A673 (cell line): ENCODE results near the gene TNFAIP8. TPM values are rescaled to one million over a fixed set of nuclear protein-coding genes. Genes with fewer than 3 reads are reported as not detected.

ENCODE experiments used
- BruUV-seq: library from RNA; stranded (reverse); fragments of 400-500 nt; replicated peaks from 2 replicates; lab custom pipeline; 2021; lab: Mats Ljungman, UMichigan
- CTCF ChIA-PET: fragments of 300-600 bp; sonication (Branson Sonifier 250); formaldehyde crosslinking; loops from one replicate; lab custom pipeline; 2022; ENCODE audit warnings: antibody characterized with exemption; lab: Charles Lee
- POLR2A ChIA-PET: fragments of 300-600 bp; sonication (Branson Sonifier 250); formaldehyde crosslinking; loops from one replicate; lab custom pipeline; 2022; ENCODE audit warnings: antibody characterized with exemption; ENCODE audit not compliant: low non-redundant PET; lab: Charles Lee
- DNase-seq: peaks from one replicate; pipeline ENCODE4 v3.0.0-alpha.2; 2015; ENCODE audit warnings: low spot score
- H3K27ac ChIP-seq: fragments of 200-600 bp; sonication (generic); 2 replicates; pipeline ENCODE4 v1.5.1; 2016; ENCODE audit warnings: mixed run types, low read depth, mild to moderate bottlenecking, mixed read lengths, antibody characterized with exemption, low read length; ENCODE audit not compliant: poor library complexity, severe bottlenecking
- H3K27me3 ChIP-seq: fragments of 200-600 bp; sonication (generic); replicated peaks from 2 replicates; pipeline ENCODE4 v1.6.1; 2017; ENCODE audit warnings: mixed run types, low read depth, mild to moderate bottlenecking, mixed read lengths, antibody characterized with exemption, low read length; ENCODE audit not compliant: insufficient read depth, poor library complexity
- H3K36me3 ChIP-seq: fragments of 200-600 bp; sonication (generic); 2 replicates; pipeline ENCODE4 v1.6.1; 2016; ENCODE audit warnings: mixed run types, mild to moderate bottlenecking, mixed read lengths, antibody characterized with exemption, low read length; ENCODE audit not compliant: insufficient read depth, poor library complexity, severe bottlenecking
- H3K4me1 ChIP-seq: fragments of 200-600 bp; sonication (generic); 2 replicates; pipeline ENCODE4 v1.6.1; 2017; ENCODE audit warnings: mixed run types, mild to moderate bottlenecking, mixed read lengths, antibody characterized with exemption, low read length; ENCODE audit not compliant: insufficient read depth, poor library complexity, severe bottlenecking
- H3K4me3 ChIP-seq: fragments of 200-600 bp; sonication (generic); 2 replicates; pipeline ENCODE4 v1.5.1; 2016; ENCODE audit warnings: low read depth, mixed run types, mild to moderate bottlenecking, mixed read lengths, low read length; ENCODE audit not compliant: poor library complexity, severe bottlenecking
- H3K9me3 ChIP-seq: fragments of 200-600 bp; sonication (generic); 2 replicates; pipeline ENCODE4 v1.6.1; 2016; ENCODE audit warnings: mixed run types, low read depth, mild to moderate bottlenecking, mixed read lengths, antibody characterized with exemption, low read length; ENCODE audit not compliant: poor library complexity, severe bottlenecking
- EZH2 ChIP-seq: fragments of 200-600 bp; sonication (generic); IDR thresholded peaks from 2 replicates; pipeline ENCODE4 v1.6.1; 2017; ENCODE audit warnings: borderline replicate concordance, low read depth, mild to moderate bottlenecking, mixed read lengths, antibody characterized with exemption, low read length; ENCODE audit not compliant: poor library complexity, severe bottlenecking
- intact Hi-C: fragments of 100-400 bp; cut with micrococcal nuclease; formaldehyde crosslinking; loops from one replicate; pipeline ENCODE4 v1.10.0; 2022; ENCODE audit not compliant: unreplicated experiment
- total RNA-seq: library from RNA; stranded (reverse); gene quantifications from 2 replicates; pipeline ENCODE4 v1.2.3, GENCODE V29; 2021
- TF ChIP-seq, protein P1 (sequence below): fragments of 300-800, 200-600 bp; sonication (generic); conservative IDR thresholded peaks from 2 replicates; pipeline ENCODE4 v1.5.1; 2017; ENCODE audit warnings: low read depth, mild to moderate bottlenecking, antibody characterized with exemption, low read length, moderate library complexity, mixed read lengths

The TNFAIP8 gene
- total RNA-seq, 1 experiment from 2014 or later, result 6.8 TPM

DNA sequence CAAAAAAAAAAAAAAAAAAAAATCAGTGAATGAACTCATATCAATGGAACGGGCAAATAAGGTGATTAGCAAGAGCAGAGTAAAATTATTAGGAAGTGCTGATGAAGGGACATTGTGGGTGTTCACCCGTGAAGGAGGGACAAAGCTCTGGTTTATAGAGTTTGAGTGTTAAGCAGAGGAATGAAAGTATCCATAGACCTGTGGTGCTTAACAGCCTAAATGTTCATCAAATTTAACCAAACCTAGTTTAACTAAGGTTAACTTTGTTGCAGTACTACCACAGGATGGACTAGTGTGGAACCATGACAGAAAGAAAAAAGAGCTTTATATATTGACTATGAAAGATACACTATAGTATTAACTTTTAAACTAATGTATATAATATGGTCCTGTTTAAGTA lies 44.1 kb upstream of the TNFAIP8 start:
- no peaks in the 10 kb centered on the region for H3K36me3 ChIP-seq
- H3K4me3 ChIP-seq, result no peak overlapping the region
- no TSS peak for BruUV-seq
- POLR2A ChIA-PET, result no interaction called here
- no peaks in the 10 kb centered on the region for H3K9me3 ChIP-seq
- intact Hi-C loops, result no loop called here
- no peaks in the 10 kb centered on the region for H3K27me3 ChIP-seq
- CTCF ChIA-PET, result no interaction called here
- DNase-seq, result no peak
- no peak overlapping the region for H3K27ac ChIP-seq
- TF ChIP-seq EZH2, result no peak
- TF ChIP-seq, protein P1, sequence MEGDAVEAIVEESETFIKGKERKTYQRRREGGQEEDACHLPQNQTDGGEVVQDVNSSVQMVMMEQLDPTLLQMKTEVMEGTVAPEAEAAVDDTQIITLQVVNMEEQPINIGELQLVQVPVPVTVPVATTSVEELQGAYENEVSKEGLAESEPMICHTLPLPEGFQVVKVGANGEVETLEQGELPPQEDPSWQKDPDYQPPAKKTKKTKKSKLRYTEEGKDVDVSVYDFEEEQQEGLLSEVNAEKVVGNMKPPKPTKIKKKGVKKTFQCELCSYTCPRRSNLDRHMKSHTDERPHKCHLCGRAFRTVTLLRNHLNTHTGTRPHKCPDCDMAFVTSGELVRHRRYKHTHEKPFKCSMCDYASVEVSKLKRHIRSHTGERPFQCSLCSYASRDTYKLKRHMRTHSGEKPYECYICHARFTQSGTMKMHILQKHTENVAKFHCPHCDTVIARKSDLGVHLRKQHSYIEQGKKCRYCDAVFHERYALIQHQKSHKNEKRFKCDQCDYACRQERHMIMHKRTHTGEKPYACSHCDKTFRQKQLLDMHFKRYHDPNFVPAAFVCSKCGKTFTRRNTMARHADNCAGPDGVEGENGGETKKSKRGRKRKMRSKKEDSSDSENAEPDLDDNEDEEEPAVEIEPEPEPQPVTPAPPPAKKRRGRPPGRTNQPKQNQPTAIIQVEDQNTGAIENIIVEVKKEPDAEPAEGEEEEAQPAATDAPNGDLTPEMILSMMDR, result no peak
- peaks cover 10% of the 10 kb centered on the region for H3K4me1 ChIP-seq

DNA sequence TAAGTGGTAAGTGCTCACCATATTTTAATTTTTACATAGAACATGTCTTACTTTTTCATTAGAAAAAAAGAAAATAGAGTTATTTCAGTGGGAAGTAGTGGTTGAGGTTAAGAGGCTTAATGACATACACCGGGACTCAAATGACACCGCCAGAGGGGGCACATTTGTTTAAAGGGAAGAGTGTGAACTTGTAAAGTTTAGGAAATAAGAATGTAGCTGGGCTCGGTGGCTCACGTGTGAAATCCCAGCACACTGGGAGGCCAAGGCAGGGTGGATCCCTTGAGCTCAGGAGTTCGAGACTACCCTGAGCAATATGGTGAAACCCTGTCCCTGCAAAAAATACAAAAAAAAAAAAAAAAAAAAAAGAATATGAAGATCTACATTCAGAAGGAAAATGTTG lies 43.4 kb upstream of the TNFAIP8 start:
- Histone ChIP-seq H3K27ac (no peak overlapping the region), H3K9me3 (no peaks in the 10 kb centered on the region), H3K4me3 (no peak overlapping the region), H3K4me1 (peaks cover 10% of the 10 kb centered on the region), H3K27me3 (no peaks in the 10 kb centered on the region), H3K36me3 (no peaks in the 10 kb centered on the region)
- intact Hi-C loops, result no loop called here
- BruUV-seq, result no TSS peak
- CTCF ChIA-PET, result no interaction called here
- DNase-seq, result no peak
- POLR2A ChIA-PET, result no interaction called here
- no peak for TF ChIP-seq EZH2
- TF ChIP-seq, protein P1, result no peak

DNA sequence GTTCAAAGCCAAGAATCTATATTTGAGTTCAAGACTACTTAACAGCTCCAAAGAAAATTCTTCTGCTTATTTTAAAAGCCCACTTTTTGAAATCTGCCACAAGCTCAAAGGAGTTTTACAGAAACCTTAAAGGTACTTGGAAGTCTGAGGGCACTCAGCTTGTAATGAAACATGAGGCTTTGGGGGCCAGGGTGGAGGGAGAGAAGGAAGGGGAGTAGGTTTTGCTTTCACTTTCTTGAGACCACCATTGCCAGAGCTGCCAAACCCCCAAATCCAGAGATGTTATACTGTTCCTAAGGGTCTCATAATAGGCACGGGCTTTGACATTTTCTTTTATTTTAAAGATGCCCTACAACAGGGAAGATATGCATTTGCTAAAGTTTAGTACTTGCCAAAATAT lies 42.6 kb upstream of the TNFAIP8 start:
- TF ChIP-seq, protein P1, result no peak
- no peak for TF ChIP-seq EZH2
- H3K27ac ChIP-seq, result no peak overlapping the region
- ChIA-PET POLR2A (no interaction called here), CTCF (no interaction called here)
- H3K9me3 ChIP-seq, result no peaks in the 10 kb centered on the region
- intact Hi-C loops, result no loop called here
- no peaks in the 10 kb centered on the region for H3K36me3 ChIP-seq
- DNase-seq, result no peak
- no peaks in the 10 kb centered on the region for H3K27me3 ChIP-seq
- H3K4me1 ChIP-seq, result peaks cover 10% of the 10 kb centered on the region
- BruUV-seq, result no TSS peak
- H3K4me3 ChIP-seq, result no peak overlapping the region
